ENCODE measurements around the gene NCAM2.

GRCh38 chr21:21366277-21366676 lies 368.1 kb downstream of the NCAM2 start:
- TF ChIP-seq, protein P1, sequence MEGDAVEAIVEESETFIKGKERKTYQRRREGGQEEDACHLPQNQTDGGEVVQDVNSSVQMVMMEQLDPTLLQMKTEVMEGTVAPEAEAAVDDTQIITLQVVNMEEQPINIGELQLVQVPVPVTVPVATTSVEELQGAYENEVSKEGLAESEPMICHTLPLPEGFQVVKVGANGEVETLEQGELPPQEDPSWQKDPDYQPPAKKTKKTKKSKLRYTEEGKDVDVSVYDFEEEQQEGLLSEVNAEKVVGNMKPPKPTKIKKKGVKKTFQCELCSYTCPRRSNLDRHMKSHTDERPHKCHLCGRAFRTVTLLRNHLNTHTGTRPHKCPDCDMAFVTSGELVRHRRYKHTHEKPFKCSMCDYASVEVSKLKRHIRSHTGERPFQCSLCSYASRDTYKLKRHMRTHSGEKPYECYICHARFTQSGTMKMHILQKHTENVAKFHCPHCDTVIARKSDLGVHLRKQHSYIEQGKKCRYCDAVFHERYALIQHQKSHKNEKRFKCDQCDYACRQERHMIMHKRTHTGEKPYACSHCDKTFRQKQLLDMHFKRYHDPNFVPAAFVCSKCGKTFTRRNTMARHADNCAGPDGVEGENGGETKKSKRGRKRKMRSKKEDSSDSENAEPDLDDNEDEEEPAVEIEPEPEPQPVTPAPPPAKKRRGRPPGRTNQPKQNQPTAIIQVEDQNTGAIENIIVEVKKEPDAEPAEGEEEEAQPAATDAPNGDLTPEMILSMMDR (conservative IDR thresholded peaks at IDR 0.05; ENCODE audit: low read length), result no peak
- TF ChIP-seq EZH2phosphoT487 (IDR thresholded peaks at IDR 0.05; ENCODE audit: borderline replicate concordance), result no peak

All from Loucy (cell line).